A673 (cell line): Measurements from ENCODE around the gene TRAPPC14. TPM values are rescaled to one million over a fixed set of nuclear protein-coding genes. Genes with fewer than 3 reads are reported as not detected.

Experiments
- BruUV-seq: library from RNA; stranded (reverse); fragments of 400-500 nt; replicated peaks from 2 replicates; lab custom pipeline; 2021; lab: Mats Ljungman, UMichigan
- CTCF ChIA-PET: fragments of 300-600 bp; sonication (Branson Sonifier 250); formaldehyde crosslinking; loops from one replicate; lab custom pipeline; 2022; ENCODE audit warnings: antibody characterized with exemption; lab: Charles Lee
- POLR2A ChIA-PET: fragments of 300-600 bp; sonication (Branson Sonifier 250); formaldehyde crosslinking; loops from one replicate; lab custom pipeline; 2022; ENCODE audit warnings: antibody characterized with exemption; ENCODE audit not compliant: low non-redundant PET; lab: Charles Lee
- DNase-seq: peaks from one replicate; pipeline ENCODE4 v3.0.0-alpha.2; 2015; ENCODE audit warnings: low spot score
- H3K27ac ChIP-seq: fragments of 200-600 bp; sonication (generic); 2 replicates; pipeline ENCODE4 v1.5.1; 2016; ENCODE audit warnings: mixed run types, low read depth, mild to moderate bottlenecking, mixed read lengths, antibody characterized with exemption, low read length; ENCODE audit not compliant: poor library complexity, severe bottlenecking
- H3K27me3 ChIP-seq: fragments of 200-600 bp; sonication (generic); replicated peaks from 2 replicates; pipeline ENCODE4 v1.6.1; 2017; ENCODE audit warnings: mixed run types, low read depth, mild to moderate bottlenecking, mixed read lengths, antibody characterized with exemption, low read length; ENCODE audit not compliant: insufficient read depth, poor library complexity
- H3K36me3 ChIP-seq: fragments of 200-600 bp; sonication (generic); 2 replicates; pipeline ENCODE4 v1.6.1; 2016; ENCODE audit warnings: mixed run types, mild to moderate bottlenecking, mixed read lengths, antibody characterized with exemption, low read length; ENCODE audit not compliant: insufficient read depth, poor library complexity, severe bottlenecking
- H3K4me1 ChIP-seq: fragments of 200-600 bp; sonication (generic); 2 replicates; pipeline ENCODE4 v1.6.1; 2017; ENCODE audit warnings: mixed run types, mild to moderate bottlenecking, mixed read lengths, antibody characterized with exemption, low read length; ENCODE audit not compliant: insufficient read depth, poor library complexity, severe bottlenecking
- H3K4me3 ChIP-seq: fragments of 200-600 bp; sonication (generic); 2 replicates; pipeline ENCODE4 v1.5.1; 2016; ENCODE audit warnings: low read depth, mixed run types, mild to moderate bottlenecking, mixed read lengths, low read length; ENCODE audit not compliant: poor library complexity, severe bottlenecking
- H3K9me3 ChIP-seq: fragments of 200-600 bp; sonication (generic); 2 replicates; pipeline ENCODE4 v1.6.1; 2016; ENCODE audit warnings: mixed run types, low read depth, mild to moderate bottlenecking, mixed read lengths, antibody characterized with exemption, low read length; ENCODE audit not compliant: poor library complexity, severe bottlenecking
- EZH2 ChIP-seq: fragments of 200-600 bp; sonication (generic); IDR thresholded peaks from 2 replicates; pipeline ENCODE4 v1.6.1; 2017; ENCODE audit warnings: borderline replicate concordance, low read depth, mild to moderate bottlenecking, mixed read lengths, antibody characterized with exemption, low read length; ENCODE audit not compliant: poor library complexity, severe bottlenecking
- intact Hi-C: fragments of 100-400 bp; cut with micrococcal nuclease; formaldehyde crosslinking; loops from one replicate; pipeline ENCODE4 v1.10.0; 2022; ENCODE audit not compliant: unreplicated experiment
- total RNA-seq: library from RNA; stranded (reverse); gene quantifications from 2 replicates; pipeline ENCODE4 v1.2.3, GENCODE V29; 2021
- TF ChIP-seq, protein P1 (sequence below): fragments of 300-800, 200-600 bp; sonication (generic); conservative IDR thresholded peaks from 2 replicates; pipeline ENCODE4 v1.5.1; 2017; ENCODE audit warnings: low read depth, mild to moderate bottlenecking, antibody characterized with exemption, low read length, moderate library complexity, mixed read lengths

The TRAPPC14 gene
- total RNA-seq, 1 experiment from 2014 or later: 22.6 TPM

DNA sequence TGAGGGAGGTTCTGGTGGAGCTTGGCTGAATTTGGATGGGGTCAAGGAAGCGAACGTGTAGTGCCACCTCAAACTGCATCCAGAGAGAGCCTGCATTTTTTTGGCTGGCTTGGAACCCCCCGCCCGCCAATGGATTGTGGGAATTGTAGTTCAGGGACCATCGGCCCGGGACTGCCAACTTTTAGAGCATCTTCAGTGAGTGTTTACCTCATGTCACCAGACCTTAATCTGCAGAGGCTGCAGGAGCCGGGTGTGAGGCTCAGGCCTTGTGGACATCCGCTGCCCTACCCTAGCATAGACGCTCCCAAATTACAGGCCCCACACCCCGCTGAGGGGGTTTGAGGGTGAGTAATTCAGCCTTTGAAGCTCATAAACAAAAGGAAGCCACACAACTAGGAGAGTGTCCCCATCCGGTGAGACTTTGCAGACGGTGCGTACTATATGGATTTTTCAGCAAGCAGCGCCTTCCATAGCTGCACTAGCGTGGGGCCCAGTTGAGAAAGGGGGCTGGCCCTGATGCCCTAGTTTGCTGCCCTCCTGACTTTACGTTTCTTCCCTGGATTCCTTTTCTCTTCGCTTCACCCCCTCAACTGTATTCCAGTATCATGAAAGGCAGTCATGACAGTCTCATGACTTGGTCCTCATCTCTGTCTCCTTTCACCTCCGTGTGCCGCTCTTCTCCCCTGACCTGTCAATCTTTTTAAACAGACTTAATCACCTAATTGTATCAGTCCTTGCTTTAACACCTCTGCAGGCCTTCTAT is 38.4 kb downstream of the TRAPPC14 start:
- ChIA-PET CTCF (no interaction called here), POLR2A (no interaction called here)
- H3K9me3 ChIP-seq: no peaks in the 10 kb centered on the region
- peaks cover 9% of the 10 kb centered on the region for H3K4me1 ChIP-seq
- no peak for TF ChIP-seq EZH2
- TF ChIP-seq, protein P1, sequence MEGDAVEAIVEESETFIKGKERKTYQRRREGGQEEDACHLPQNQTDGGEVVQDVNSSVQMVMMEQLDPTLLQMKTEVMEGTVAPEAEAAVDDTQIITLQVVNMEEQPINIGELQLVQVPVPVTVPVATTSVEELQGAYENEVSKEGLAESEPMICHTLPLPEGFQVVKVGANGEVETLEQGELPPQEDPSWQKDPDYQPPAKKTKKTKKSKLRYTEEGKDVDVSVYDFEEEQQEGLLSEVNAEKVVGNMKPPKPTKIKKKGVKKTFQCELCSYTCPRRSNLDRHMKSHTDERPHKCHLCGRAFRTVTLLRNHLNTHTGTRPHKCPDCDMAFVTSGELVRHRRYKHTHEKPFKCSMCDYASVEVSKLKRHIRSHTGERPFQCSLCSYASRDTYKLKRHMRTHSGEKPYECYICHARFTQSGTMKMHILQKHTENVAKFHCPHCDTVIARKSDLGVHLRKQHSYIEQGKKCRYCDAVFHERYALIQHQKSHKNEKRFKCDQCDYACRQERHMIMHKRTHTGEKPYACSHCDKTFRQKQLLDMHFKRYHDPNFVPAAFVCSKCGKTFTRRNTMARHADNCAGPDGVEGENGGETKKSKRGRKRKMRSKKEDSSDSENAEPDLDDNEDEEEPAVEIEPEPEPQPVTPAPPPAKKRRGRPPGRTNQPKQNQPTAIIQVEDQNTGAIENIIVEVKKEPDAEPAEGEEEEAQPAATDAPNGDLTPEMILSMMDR: no peak
- H3K27ac ChIP-seq: peak overlapping the region; percentile 94
- DNase-seq: peak; percentile 88
- intact Hi-C loops: no loop called here
- no TSS peak for BruUV-seq
- H3K27me3 ChIP-seq: no peaks in the 10 kb centered on the region
- H3K4me3 ChIP-seq: peak overlapping the region; percentile 63
- H3K36me3 ChIP-seq: peaks cover 2% of the 10 kb centered on the region

DNA sequence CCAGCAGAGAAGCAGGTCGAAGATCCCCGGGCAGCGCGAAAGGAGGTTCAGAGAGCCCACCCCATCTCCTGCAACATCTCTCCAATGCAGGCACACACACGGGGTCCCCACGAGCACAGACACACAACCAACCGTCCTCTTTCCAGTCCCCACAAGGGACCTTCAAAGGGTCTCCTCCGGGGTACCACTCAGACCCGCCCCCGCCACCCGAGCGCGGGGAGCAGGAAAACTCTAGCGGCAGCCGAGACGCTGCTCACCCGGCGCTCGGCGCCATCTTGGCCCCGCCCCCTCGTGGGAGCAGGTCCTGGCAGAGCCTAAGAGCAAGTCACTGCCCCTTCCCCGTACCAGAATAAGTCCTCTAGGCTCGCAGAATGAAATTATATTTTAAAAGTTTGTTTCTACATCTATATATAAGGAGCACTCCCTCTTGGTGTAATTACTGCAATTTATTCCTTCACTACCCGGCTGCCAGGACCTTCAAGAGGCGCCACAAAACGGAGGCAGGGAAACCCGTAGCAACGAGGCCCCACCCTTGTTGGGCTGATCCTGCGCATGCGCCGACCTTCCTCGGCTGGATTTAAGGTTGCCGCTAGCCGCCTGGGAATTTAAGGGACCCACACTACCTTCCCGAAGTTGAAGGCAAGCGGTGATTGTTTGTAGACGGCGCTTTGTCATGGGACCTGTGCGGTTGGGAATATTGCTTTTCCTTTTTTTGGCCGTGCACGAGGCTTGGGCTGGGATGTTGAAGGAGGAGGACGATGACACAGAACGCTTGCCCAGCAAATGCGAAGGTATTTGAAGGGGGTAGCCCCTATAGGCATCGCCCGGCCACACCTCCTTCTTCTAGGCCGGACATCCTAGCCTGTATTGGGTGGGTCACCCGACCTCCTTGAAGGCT is 39.2 kb downstream of the TRAPPC14 start, which contains the start of the genes CNPY4 and TAF6:
TSS of gene CNPY4 (plus strand) at position 563 of the 898 bp plus-strand sequence. CDS start at position 674, 111 bp downstream.
TSS of gene TAF6 (minus strand) at position 287 of the 898 bp plus-strand sequence. CDS start 5,149 bp downstream, outside the sequence.
- peaks cover 2% of the 10 kb centered on the region for H3K36me3 ChIP-seq
- CTCF ChIA-PET: no interaction called here
- intact Hi-C loops: no loop called here
- H3K4me1 ChIP-seq: peaks cover 9% of the 10 kb centered on the region
- POLR2A ChIA-PET: no interaction called here
- H3K27me3 ChIP-seq: no peaks in the 10 kb centered on the region
- TF ChIP-seq EZH2: no peak
- TF ChIP-seq, protein P1: no peak
- H3K27ac ChIP-seq: peak within 1 kb of the TSS; percentile 94
- BruUV-seq: TSS peak; percentile 72
- H3K9me3 ChIP-seq: no peaks in the 10 kb centered on the region
- peak; percentile 98 for DNase-seq
- peak within 1 kb of the TSS; percentile 63 for H3K4me3 ChIP-seq

DNA sequence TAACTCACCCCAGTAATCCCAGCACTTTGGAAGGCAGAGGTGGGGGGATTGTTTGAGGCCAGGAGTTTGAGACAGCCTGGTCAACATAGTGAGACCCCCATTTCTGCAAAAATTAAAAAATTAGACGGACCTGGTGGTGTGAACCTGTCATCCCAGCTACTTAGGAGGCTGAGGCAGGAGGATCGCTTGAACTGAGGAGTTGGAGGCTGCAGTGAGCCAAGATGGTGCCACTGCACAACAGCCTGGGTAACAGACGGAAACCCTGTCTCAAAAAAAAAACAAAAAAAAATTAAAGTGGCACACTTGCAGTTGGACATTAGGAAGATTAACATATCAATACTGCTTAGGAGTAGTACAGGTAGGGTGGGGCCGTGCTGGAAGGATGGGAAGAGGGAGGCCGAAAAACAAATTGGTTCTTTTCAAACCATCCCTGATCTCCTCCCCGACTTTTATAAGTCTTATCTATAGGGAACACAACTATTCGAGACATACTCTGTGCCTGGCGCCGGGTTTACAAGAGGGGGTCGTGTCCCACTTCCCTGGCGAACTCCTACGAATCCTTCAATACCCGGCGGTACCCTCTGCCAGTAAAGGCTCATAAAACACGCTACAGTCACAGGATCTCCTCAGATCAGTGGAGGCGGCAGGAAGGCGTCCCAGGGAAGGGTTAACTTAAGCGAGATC is 40.0 kb downstream of the TRAPPC14 start:
- BruUV-seq: TSS peak; percentile 75
- CTCF ChIA-PET: no interaction called here
- Histone ChIP-seq H3K4me1 (peaks cover 9% of the 10 kb centered on the region), H3K27me3 (no peaks in the 10 kb centered on the region), H3K36me3 (peaks cover 3% of the 10 kb centered on the region), H3K4me3 (peak overlapping the region; percentile 63), H3K27ac (peak overlapping the region; percentile 94), H3K9me3 (no peaks in the 10 kb centered on the region)
- DNase-seq: no peak
- TF ChIP-seq EZH2: no peak
- TF ChIP-seq, protein P1: no peak
- intact Hi-C loops: no loop called here
- POLR2A ChIA-PET: no interaction called here
